ENCODE results near the gene ATP2A3.

The ATP2A3 gene

GRCh38 chr17:3940965-3941698, 23.1 kb downstream of the ATP2A3 start:
- Mint-ChIP-seq H3K36me3 (peaks cover 95% of the 10 kb centered on the region), H3K27ac (no peak overlapping the region), H3K4me1 (peaks cover 20% of the 10 kb centered on the region), H3K9me3 (no peaks in the 10 kb centered on the region), H3K4me3 (no peak overlapping the region)
- ATAC-seq (no peak), DNase-seq (ENCODE audit: low spot score in 2 of 2) (no peak)

GRCh38 chr17:3937359-3937758, 26.9 kb downstream of the ATP2A3 start:
- ATAC-seq: no peak
- no peaks in the 10 kb centered on the region for H3K9me3 Mint-ChIP-seq
- H3K4me3 Mint-ChIP-seq: no peak overlapping the region
- peak overlapping the region; percentile 39 for H3K27ac Mint-ChIP-seq
- H3K4me1 Mint-ChIP-seq: peaks cover 7% of the 10 kb centered on the region
- DNase-seq (ENCODE audit: low spot score in 2 of 2): no peak
- H3K36me3 Mint-ChIP-seq: peaks cover 99% of the 10 kb centered on the region

GRCh38 chr17:3935825-3936355, 28.3 kb downstream of the ATP2A3 start:
- no peaks in the 10 kb centered on the region for H3K9me3 Mint-ChIP-seq
- H3K27ac Mint-ChIP-seq: no peak overlapping the region
- DNase-seq (ENCODE audit: low spot score in 2 of 2) (no peak), ATAC-seq (no peak)
- H3K4me1 Mint-ChIP-seq: peaks cover 7% of the 10 kb centered on the region
- no peak overlapping the region for H3K4me3 Mint-ChIP-seq
- peaks cover 99% of the 10 kb centered on the region for H3K36me3 Mint-ChIP-seq

DNA sequence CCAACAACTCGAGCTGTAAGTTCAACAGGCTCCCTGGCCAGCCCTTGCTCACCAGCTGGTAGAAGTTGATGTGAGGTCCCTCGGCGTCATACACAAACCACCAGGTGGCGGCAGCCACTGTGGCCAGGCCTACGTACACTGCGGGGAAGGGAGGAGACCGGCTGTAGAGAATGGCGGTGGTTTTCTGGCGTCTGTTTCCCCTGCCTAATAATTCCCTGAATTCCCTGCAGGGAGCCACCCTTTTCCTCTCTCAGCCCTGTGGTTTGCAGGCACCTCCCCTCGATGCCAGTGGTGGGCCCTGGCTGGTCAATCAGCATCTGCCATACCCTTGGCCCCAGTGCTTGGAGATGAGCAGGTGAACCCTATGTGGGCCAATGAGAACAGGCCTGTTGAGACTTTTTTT, 29.1 kb downstream of the ATP2A3 start:
- H3K36me3 Mint-ChIP-seq: peaks cover 99% of the 10 kb centered on the region
- ATAC-seq: peak; percentile 59

GRCh38 chr17:3929764-3930163, 34.5 kb downstream of the ATP2A3 start:
- Mint-ChIP-seq H3K36me3 (peaks cover 88% of the 10 kb centered on the region), H3K4me1 (peaks cover 7% of the 10 kb centered on the region), H3K27ac (peak overlapping the region; percentile 26), H3K9me3 (no peaks in the 10 kb centered on the region), H3K4me3 (no peak overlapping the region)
- DNase-seq (ENCODE audit: low spot score in 2 of 2) (no peak), ATAC-seq (no peak)

More for the DNA sequence above, 29.1 kb downstream of the ATP2A3 start:
- Mint-ChIP-seq H3K4me1 (peaks cover 7% of the 10 kb centered on the region), H3K4me3 (no peak overlapping the region), H3K9me3 (no peaks in the 10 kb centered on the region), H3K27ac (no peak overlapping the region)
- no peak for DNase-seq (ENCODE audit: low spot score in 2 of 2)

- no peaks in the 10 kb centered on the region for H3K9me3 Mint-ChIP-seq
- H3K4me1 Mint-ChIP-seq: peaks cover 7% of the 10 kb centered on the region
- H3K36me3 Mint-ChIP-seq: peaks cover 88% of the 10 kb centered on the region
- H3K27ac Mint-ChIP-seq: peak overlapping the region; percentile 26
- no peak for ATAC-seq
- DNase-seq (ENCODE audit: low spot score in 2 of 2): no peak
- H3K4me3 Mint-ChIP-seq: no peak overlapping the region
Measured at GRCh38 chr17:3929181-3929580, 35.1 kb downstream of the ATP2A3 start.

GRCh38 chr17:3928406-3928805, 35.8 kb downstream of the ATP2A3 start:
- H3K36me3 Mint-ChIP-seq: peaks cover 83% of the 10 kb centered on the region
- no peak overlapping the region for H3K4me3 Mint-ChIP-seq
- H3K4me1 Mint-ChIP-seq: peaks cover 7% of the 10 kb centered on the region
- DNase-seq (ENCODE audit: low spot score in 2 of 2) (no peak), ATAC-seq (no peak)
- no peak overlapping the region for H3K27ac Mint-ChIP-seq
- no peaks in the 10 kb centered on the region for H3K9me3 Mint-ChIP-seq

DNA sequence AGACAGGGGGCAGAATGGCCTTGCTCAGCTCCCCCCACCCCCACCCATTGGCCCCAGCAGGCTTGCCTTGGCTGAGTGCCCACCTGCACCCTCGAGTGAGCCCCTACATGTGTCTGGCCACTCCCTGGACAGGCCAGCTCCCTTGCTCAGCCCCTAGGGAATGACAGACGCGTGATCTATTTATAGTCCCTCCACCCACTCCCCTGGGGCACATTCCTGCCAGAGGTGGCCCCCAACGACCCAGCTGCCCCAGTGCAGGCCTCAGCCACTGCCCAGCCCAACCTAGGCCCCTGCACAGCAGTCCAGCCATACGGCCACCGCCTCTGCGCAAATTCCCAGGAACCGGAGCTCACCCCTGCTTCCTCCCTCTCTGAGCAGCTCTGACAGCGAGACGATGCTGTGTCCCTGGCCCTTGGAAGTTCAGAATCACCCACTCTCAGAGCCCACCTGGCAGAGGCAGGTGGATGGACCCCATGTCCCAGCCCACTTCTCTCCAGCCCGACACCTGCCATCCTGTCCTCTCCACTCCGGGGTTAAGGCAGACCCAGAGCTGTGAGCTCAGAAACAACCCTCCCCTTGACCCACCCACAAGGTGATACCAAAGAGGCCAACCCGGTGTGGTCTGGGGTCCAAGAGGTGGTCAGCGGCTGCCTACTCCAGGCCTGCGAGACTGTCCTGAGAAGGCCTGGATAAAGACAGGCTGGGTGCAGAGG, 36.5 kb downstream of the ATP2A3 start:
- Mint-ChIP-seq H3K36me3 (peaks cover 77% of the 10 kb centered on the region), H3K27ac (peak overlapping the region; percentile 85), H3K9me3 (no peaks in the 10 kb centered on the region), H3K4me3 (no peak overlapping the region), H3K4me1 (peaks cover 9% of the 10 kb centered on the region)
- no peak for DNase-seq (ENCODE audit: low spot score in 2 of 2)
- ATAC-seq: no peak

GRCh38 chr17:3926860-3927627, 37.2 kb downstream of the ATP2A3 start:
- peaks cover 12% of the 10 kb centered on the region for H3K4me1 Mint-ChIP-seq
- no peak overlapping the region for H3K4me3 Mint-ChIP-seq
- peak overlapping the region; percentile 85 for H3K27ac Mint-ChIP-seq
- no peak for DNase-seq (ENCODE audit: low spot score in 2 of 2)
- ATAC-seq: no peak
- H3K36me3 Mint-ChIP-seq: peaks cover 74% of the 10 kb centered on the region
- H3K9me3 Mint-ChIP-seq: no peaks in the 10 kb centered on the region

GRCh38 chr17:3925684-3926485, 38.4 kb downstream of the ATP2A3 start:
- Mint-ChIP-seq H3K4me3 (no peak overlapping the region), H3K27ac (peak overlapping the region; percentile 85), H3K9me3 (no peaks in the 10 kb centered on the region), H3K4me1 (peaks cover 12% of the 10 kb centered on the region), H3K36me3 (peaks cover 65% of the 10 kb centered on the region)
- no peak for DNase-seq (ENCODE audit: low spot score in 2 of 2)
- ATAC-seq: no peak

DNA sequence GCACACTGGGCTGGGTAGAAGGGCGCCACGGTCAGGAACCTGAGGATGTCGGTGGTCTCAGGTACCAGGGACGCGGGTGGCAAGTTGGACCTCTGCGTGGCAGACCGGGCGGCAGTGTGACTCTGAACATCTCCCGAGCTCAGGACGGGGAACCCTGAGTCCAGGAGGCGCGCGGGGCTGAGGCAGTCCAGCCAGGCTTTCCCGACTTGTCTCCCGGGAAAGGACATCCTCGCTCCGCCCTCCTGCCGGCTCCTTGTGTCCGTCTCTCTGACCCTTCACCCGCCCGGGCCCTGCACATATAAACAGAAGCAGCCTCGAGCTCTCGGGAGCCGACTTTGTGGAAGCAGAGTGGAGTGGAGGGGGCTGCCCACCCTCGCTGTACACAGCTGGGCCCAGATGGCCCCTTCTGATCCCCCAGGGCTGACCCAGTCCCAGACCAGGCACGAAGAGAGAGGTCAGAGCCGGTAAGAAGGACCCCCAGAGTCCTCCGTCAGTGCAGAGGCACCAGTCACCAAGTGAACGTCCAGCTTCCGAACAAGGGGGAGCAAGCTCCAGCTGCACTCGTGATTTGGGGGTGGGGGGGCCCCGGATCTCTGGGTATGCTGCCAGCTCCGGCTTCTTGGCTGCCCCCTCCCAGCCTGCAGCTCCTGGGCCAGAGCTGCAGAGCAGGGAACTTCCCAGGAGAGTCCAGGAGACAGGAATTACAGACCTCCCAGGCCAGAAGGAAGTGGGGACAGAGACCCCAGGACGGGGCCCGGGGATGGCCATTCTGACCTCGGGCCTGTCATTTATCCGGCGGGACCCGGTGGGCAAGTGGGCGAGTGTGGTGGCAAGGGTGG, 39.5 kb downstream of the ATP2A3 start:
- Mint-ChIP-seq H3K4me1 (peaks cover 12% of the 10 kb centered on the region), H3K27ac (peak overlapping the region; percentile 85)
- DNase-seq (ENCODE audit: low spot score in 2 of 2): no peak

DNA sequence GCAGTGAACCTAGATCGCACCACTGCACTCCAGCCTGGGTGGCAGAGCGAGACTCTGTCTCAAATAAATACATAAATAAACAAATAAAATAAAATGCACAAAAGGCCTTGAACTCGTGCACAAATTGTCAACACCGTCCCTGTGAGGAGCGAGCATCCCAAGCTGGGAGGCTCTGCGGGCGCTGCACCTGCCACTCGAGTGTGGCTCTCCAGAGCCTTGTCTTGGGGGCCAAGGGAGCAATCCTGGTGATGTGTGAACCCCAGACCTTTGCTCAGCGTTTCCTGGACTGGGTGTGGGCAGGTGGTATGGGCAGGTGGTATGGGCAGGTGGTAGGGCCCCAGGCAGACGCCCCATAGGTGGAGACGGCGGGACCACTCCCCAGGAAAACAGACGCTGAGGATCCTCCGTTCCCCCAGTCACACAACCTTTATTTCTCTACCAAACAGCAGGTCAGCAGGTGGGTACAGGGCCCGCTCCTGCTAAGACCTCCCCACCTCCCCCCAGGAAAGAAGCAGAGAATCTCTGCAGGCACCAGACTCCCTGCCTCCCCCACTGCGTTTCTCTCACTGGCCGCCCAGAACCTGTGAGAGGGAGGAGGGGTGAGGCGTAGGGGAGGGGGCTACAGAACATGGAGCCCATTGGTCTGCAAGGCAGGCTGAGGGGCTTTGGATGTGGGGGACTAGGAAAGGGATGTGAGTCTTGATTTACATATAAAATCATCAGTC, 40.6 kb downstream of the ATP2A3 start:
- peaks cover 44% of the 10 kb centered on the region for H3K36me3 Mint-ChIP-seq
- H3K27ac Mint-ChIP-seq: peak overlapping the region; percentile 81
- H3K4me1 Mint-ChIP-seq: peaks cover 12% of the 10 kb centered on the region
- DNase-seq (ENCODE audit: low spot score in 2 of 2) (no peak), ATAC-seq (no peak)
- H3K4me3 Mint-ChIP-seq: no peak overlapping the region
- H3K9me3 Mint-ChIP-seq: no peaks in the 10 kb centered on the region

More for the DNA sequence above, 39.5 kb downstream of the ATP2A3 start:
- Mint-ChIP-seq H3K4me3 (no peak overlapping the region), H3K36me3 (peaks cover 53% of the 10 kb centered on the region), H3K9me3 (no peaks in the 10 kb centered on the region)
- ATAC-seq: no peak

- H3K36me3 Mint-ChIP-seq: peaks cover 36% of the 10 kb centered on the region
- ATAC-seq: no peak
- peak overlapping the region; percentile 81 for H3K27ac Mint-ChIP-seq
- no peaks in the 10 kb centered on the region for H3K9me3 Mint-ChIP-seq
- H3K4me1 Mint-ChIP-seq: peaks cover 12% of the 10 kb centered on the region
- no peak overlapping the region for H3K4me3 Mint-ChIP-seq
- no peak for DNase-seq (ENCODE audit: low spot score in 2 of 2)
Measured at GRCh38 chr17:3922765-3923164, 41.5 kb downstream of the ATP2A3 start.
